ENCODE results near the gene MRPL38.

MRPL38 gene

GRCh38 chr17:75885431-75885830 lies 19.3 kb downstream of the MRPL38 start:
- TF ChIP-seq, protein P1, sequence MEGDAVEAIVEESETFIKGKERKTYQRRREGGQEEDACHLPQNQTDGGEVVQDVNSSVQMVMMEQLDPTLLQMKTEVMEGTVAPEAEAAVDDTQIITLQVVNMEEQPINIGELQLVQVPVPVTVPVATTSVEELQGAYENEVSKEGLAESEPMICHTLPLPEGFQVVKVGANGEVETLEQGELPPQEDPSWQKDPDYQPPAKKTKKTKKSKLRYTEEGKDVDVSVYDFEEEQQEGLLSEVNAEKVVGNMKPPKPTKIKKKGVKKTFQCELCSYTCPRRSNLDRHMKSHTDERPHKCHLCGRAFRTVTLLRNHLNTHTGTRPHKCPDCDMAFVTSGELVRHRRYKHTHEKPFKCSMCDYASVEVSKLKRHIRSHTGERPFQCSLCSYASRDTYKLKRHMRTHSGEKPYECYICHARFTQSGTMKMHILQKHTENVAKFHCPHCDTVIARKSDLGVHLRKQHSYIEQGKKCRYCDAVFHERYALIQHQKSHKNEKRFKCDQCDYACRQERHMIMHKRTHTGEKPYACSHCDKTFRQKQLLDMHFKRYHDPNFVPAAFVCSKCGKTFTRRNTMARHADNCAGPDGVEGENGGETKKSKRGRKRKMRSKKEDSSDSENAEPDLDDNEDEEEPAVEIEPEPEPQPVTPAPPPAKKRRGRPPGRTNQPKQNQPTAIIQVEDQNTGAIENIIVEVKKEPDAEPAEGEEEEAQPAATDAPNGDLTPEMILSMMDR (IDR thresholded peaks at IDR 0.05; ENCODE audit: low read depth, low read length, missing control alignments) = no peak
- H3K4me3 ChIP-seq (ENCODE audit: low read depth, low read length) = no peak overlapping the region
- DNase-seq (ENCODE audit: low read depth) = no peak

- TF ChIP-seq, protein P1 (IDR thresholded peaks at IDR 0.05; ENCODE audit: low read depth, low read length, missing control alignments) = no peak
- H3K4me3 ChIP-seq (ENCODE audit: low read depth, low read length) = no peak overlapping the region
- DNase-seq (ENCODE audit: low read depth) = no peak
Measured at GRCh38 chr17:75881678-75882454, 22.8 kb downstream of the MRPL38 start.

DNA sequence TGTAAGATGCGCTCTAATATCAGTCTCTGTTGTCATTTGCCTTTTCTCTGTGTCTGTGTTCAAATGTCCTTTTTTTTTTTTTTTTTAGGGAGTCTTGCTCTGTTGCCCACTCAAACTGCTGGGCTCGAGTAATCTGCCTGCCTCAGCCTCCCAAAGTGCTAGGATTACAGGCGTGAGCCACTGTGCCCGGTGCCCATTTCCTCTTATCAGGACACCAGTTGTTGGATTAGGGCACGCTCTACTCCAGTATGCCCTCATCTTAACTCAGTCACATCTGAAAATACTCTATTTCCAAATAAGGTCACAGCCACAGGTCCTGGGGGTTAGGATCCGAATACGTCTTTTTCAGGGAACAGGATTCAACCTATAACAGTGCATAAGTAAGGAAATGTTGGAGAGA lies 24.4 kb downstream of the MRPL38 start:
- H3K4me3 ChIP-seq (ENCODE audit: low read depth, low read length) = no peak overlapping the region

GRCh38 chr17:75878174-75878998 lies 26.3 kb downstream of the MRPL38 start, which contains the start of gene TRIM47:
Gene TRIM47 (minus strand): TSS chr17:75878581. CDS start chr17:75878548, 33 bp downstream.
- no peak for DNase-seq (ENCODE audit: low read depth)
- peak within 1 kb of the TSS; percentile 50 for H3K4me3 ChIP-seq (ENCODE audit: low read depth, low read length)
- TF ChIP-seq, protein P1 (IDR thresholded peaks at IDR 0.05; ENCODE audit: low read depth, low read length, missing control alignments) = no peak

More for the DNA sequence above, 24.4 kb downstream of the MRPL38 start:
- TF ChIP-seq, protein P1 (IDR thresholded peaks at IDR 0.05; ENCODE audit: low read depth, low read length, missing control alignments) = no peak
- no peak for DNase-seq (ENCODE audit: low read depth)

DNA sequence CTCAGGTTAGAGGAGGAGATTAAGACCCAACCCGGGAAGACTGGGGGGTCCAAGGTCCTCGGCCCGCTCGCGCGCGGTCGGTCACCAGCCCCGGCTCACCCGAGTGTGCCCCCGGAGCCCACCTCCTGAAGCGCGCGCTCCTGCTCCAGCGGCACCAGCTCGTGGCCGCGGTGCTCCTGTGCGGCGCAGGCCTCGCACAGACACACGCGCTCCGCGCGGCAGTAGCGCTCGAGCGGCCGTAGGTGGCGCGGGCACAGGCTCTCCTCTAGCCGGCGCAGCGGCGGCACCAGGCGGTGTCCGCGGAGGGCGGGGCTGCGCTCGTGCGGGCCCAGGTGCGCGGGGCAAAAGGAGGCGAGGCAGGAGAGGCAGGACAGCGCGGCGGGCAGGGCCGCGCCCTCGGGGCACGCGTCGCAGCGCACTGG lies 26.9 kb downstream of the MRPL38 start:
- H3K4me3 ChIP-seq (ENCODE audit: low read depth, low read length) = peak overlapping the region; percentile 50
- TF ChIP-seq, protein P1 (IDR thresholded peaks at IDR 0.05; ENCODE audit: low read depth, low read length, missing control alignments) = peak; percentile 47
- DNase-seq (ENCODE audit: low read depth) = no peak

DNA sequence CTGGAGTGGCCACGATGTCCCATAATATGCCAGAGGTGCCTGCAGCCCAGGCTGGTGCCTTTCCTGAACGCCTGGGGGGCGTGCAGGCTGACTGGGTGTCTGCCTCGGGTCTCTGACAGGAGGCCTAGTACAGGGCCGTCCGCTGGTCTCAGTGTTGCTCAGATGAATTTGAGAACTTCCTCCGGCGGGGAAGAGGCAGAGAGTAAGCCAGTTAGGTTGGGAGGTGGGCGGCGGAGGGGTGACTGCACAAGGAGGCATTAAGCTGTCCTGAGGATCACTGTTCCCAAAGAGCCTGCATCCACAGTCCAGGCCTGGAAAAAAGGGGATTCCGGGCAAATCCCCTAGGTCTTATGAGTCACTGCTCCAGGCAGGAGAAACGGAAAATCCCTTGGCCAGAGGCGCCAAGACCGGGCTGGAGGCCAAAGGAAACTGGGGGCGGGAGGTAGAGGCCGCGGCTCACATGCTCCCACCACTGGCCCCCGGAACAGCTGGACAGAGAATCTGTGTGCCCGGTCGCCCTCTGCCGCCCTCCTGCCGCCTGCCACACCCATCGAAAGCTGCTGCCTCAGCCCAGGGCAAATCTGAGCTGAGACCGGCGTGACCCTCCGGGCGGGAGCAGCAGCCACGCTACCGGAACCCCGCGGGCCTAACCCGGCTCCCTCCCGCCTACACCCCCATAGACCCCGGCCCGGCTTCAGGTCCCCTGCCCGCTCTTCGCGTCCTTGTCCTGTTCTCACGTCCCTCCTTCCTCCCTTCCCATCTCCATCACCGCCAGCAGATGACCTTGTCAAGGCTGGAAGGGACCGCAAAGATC lies 27.5 kb downstream of the MRPL38 start:
- no peak for DNase-seq (ENCODE audit: low read depth)
- H3K4me3 ChIP-seq (ENCODE audit: low read depth, low read length) = peak overlapping the region; percentile 50
- TF ChIP-seq, protein P1 (IDR thresholded peaks at IDR 0.05; ENCODE audit: low read depth, low read length, missing control alignments) = no peak

All from GM12864 (cell line).